ENCODE data around the gene KPNB1.

DNA sequence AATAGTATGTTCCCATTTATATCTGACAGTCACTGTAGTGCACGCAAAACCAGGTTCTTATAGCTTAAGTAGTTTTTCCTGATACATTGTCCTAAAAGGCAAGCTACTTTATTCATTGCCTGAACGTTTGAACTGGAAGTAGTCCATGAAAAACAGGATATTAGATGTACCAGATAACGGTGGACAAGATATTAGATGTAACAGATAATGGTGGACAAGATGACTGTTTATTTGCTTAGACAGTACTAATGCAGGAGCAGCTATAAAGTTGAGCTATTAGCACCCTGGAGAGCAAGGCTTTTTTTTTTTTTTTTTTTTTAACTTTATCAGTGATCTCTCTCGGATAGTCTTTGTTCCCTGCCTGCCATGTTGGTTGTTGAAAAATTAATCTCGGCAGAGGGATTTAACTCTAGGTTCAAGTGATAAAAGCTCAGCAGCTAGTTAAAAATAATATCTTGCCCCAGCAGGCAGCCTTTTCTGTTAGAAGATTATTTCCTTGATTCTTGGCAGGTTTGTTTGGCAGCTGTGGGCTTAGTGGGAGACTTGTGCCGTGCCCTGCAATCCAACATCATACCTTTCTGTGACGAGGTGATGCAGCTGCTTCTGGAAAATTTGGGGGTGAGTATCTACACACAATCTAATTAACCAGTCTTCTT lies 26.9 kb downstream of the KPNB1 start:
- TF ChIP-seq, protein P1, sequence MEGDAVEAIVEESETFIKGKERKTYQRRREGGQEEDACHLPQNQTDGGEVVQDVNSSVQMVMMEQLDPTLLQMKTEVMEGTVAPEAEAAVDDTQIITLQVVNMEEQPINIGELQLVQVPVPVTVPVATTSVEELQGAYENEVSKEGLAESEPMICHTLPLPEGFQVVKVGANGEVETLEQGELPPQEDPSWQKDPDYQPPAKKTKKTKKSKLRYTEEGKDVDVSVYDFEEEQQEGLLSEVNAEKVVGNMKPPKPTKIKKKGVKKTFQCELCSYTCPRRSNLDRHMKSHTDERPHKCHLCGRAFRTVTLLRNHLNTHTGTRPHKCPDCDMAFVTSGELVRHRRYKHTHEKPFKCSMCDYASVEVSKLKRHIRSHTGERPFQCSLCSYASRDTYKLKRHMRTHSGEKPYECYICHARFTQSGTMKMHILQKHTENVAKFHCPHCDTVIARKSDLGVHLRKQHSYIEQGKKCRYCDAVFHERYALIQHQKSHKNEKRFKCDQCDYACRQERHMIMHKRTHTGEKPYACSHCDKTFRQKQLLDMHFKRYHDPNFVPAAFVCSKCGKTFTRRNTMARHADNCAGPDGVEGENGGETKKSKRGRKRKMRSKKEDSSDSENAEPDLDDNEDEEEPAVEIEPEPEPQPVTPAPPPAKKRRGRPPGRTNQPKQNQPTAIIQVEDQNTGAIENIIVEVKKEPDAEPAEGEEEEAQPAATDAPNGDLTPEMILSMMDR (IDR thresholded peaks at IDR 0.05): no peak
- no peak for TF ChIP-seq POLR2A (IDR thresholded peaks at IDR 0.05)
